Naive B cell (primary cell): ENCODE results near the gene ADK. TPM values are rescaled to one million over a fixed set of nuclear protein-coding genes. Genes with fewer than 3 reads are reported as not detected.
"Not testable (repeated sequence)": the region's sequence is repeated elsewhere in the genome, so short reads cannot be mapped to it uniquely, and the experiment has no call there.

Experiments
- ATAC-seq, 2 donors: fragments of 150-1000 bp; cut with Tn5 transposase; 2 replicates each; pipeline ENCODE4 v1.10.0; 2021; ENCODE audit warnings: low read depth in 2 of 2, mild to moderate bottlenecking in 2 of 2, moderate library complexity in 2 of 2
- DNase-seq: peaks from one replicate; pipeline ENCODE4 v3.0.0; 2022
- H3K27ac Mint-ChIP-seq, 6 donors: one replicate each; pipeline ENCODE4 v1.8.0; 2020 to 2022; ENCODE audit warnings: mild to moderate bottlenecking in 6 of 6, mixed read lengths in 6 of 6, moderate library complexity in 5 of 6, inconsistent platforms in 2 of 6
- H3K27me3 Mint-ChIP-seq, 3 donors: one replicate each; pipeline ENCODE4 v1.8.0; 2021 to 2022; ENCODE audit warnings: mixed read lengths in 3 of 3, mild to moderate bottlenecking in 1 of 3
- H3K36me3 Mint-ChIP-seq, 2 donors: one replicate each; pipeline ENCODE4 v1.8.0; 2020 to 2022; ENCODE audit warnings: mixed read lengths in 2 of 2, inconsistent platforms in 1 of 2, mild to moderate bottlenecking in 1 of 2
- H3K4me1 Mint-ChIP-seq, 3 donors: one replicate each; pipeline ENCODE4 v1.8.0; 2020 to 2022; ENCODE audit warnings: mixed read lengths in 3 of 3, inconsistent platforms in 1 of 3, mild to moderate bottlenecking in 1 of 3, moderate library complexity in 1 of 3
- H3K4me3 Mint-ChIP-seq, 8 donors: one replicate each; pipeline ENCODE4 v1.8.0; 2020 to 2022; ENCODE audit warnings: mild to moderate bottlenecking in 8 of 8, mixed read lengths in 8 of 8, moderate library complexity in 8 of 8, inconsistent platforms in 2 of 8
- H3K9me3 Mint-ChIP-seq, 7 donors: one replicate each; pipeline ENCODE4 v1.8.0; 2020 to 2022; ENCODE audit warnings: mixed read lengths in 7 of 7, mild to moderate bottlenecking in 5 of 7, inconsistent platforms in 2 of 7, moderate library complexity in 1 of 7
- polyA plus RNA-seq, 6 donors: library from polyadenylated mRNA; unstranded; fragments of 300-500 nt; fragmentation: Illumina TruSeq; gene quantifications; one replicate each; pipeline ENCODE4 v1.2.3, GENCODE V29; 2021; ENCODE audit warnings: low read depth in 6 of 6

ADK gene
- polyA plus RNA-seq, 6 donors from 2014 or later: 240 to 379 (median 288) TPM

- H3K4me3 Mint-ChIP-seq: no peak overlapping the region
- H3K27ac Mint-ChIP-seq: peak overlapping the region in 4 of 6 donors; percentile 26 to 90 (median 51)
- H3K27me3 Mint-ChIP-seq: no peaks in the 10 kb centered on the region
- ATAC-seq (no peak), DNase-seq (no peak)
- H3K36me3 Mint-ChIP-seq: peaks cover 6 to 26% of the 10 kb centered on the region in 2 donors
- no peaks in the 10 kb centered on the region for H3K9me3 Mint-ChIP-seq
- peaks cover 0 to 21% (median 13%) of the 10 kb centered on the region in 3 donors for H3K4me1 Mint-ChIP-seq
Measured at GRCh38 chr10:74523199-74523598, 372.2 kb downstream of the ADK start.

GRCh38 chr10:74525885-74526284, 374.9 kb downstream of the ADK start:
- ATAC-seq (no peak), DNase-seq (no peak)
- no peaks in the 10 kb centered on the region for H3K27me3 Mint-ChIP-seq
- H3K27ac Mint-ChIP-seq: no peak overlapping the region
- H3K9me3 Mint-ChIP-seq: no peaks in the 10 kb centered on the region
- peaks cover 4 to 24% (median 18%) of the 10 kb centered on the region in 3 donors for H3K4me1 Mint-ChIP-seq
- peaks cover 6 to 33% of the 10 kb centered on the region in 2 donors for H3K36me3 Mint-ChIP-seq
- no peak overlapping the region for H3K4me3 Mint-ChIP-seq

GRCh38 chr10:74527611-74528010, 376.6 kb downstream of the ADK start:
- H3K9me3 Mint-ChIP-seq, DNase-seq, ATAC-seq, H3K27me3 Mint-ChIP-seq: not testable (repeated sequence)
- H3K4me3 Mint-ChIP-seq: peak overlapping the region in 1 of 8 donors; percentile 74
- H3K36me3 Mint-ChIP-seq: peaks cover 6 to 33% of the 10 kb centered on the region in 2 donors
- H3K27ac Mint-ChIP-seq: peak overlapping the region in 1 of 6 donors; percentile 60
- H3K4me1 Mint-ChIP-seq: peaks cover 16 to 26% (median 20%) of the 10 kb centered on the region in 3 donors

GRCh38 chr10:74529205-74529604, 378.2 kb downstream of the ADK start:
- Mint-ChIP-seq H3K4me1 (peaks cover 11 to 21% (median 13%) of the 10 kb centered on the region in 3 donors), H3K9me3 (no peaks in the 10 kb centered on the region), H3K4me3 (no peak overlapping the region), H3K27me3 (no peaks in the 10 kb centered on the region), H3K27ac (peak overlapping the region in 1 of 6 donors; percentile 76), H3K36me3 (peaks cover 6 to 22% of the 10 kb centered on the region in 2 donors)
- DNase-seq: no peak
- no peak for ATAC-seq

GRCh38 chr10:74530981-74531380, 380.0 kb downstream of the ADK start:
- H3K9me3 Mint-ChIP-seq: no peaks in the 10 kb centered on the region
- DNase-seq (no peak), ATAC-seq (no peak)
- H3K4me3 Mint-ChIP-seq: no peak overlapping the region
- no peaks in the 10 kb centered on the region for H3K27me3 Mint-ChIP-seq
- peaks cover 11 to 21% (median 13%) of the 10 kb centered on the region in 3 donors for H3K4me1 Mint-ChIP-seq
- H3K36me3 Mint-ChIP-seq: peaks cover 6 to 22% of the 10 kb centered on the region in 2 donors
- H3K27ac Mint-ChIP-seq: no peak overlapping the region

GRCh38 chr10:74539317-74539716, 388.3 kb downstream of the ADK start:
- H3K4me3 Mint-ChIP-seq: no peak overlapping the region
- H3K36me3 Mint-ChIP-seq: peaks cover 7 to 8% of the 10 kb centered on the region in 2 donors
- DNase-seq: no peak
- H3K9me3 Mint-ChIP-seq: peaks cover 0 to 4% (median 0%) of the 10 kb centered on the region in 7 donors
- no peaks in the 10 kb centered on the region for H3K27me3 Mint-ChIP-seq
- ATAC-seq: peak in 1 of 2 donors; percentile 28
- H3K27ac Mint-ChIP-seq: no peak overlapping the region
- peaks cover 3 to 6% (median 4%) of the 10 kb centered on the region in 3 donors for H3K4me1 Mint-ChIP-seq

GRCh38 chr10:74541375-74541774, 390.4 kb downstream of the ADK start:
- peaks cover 3 to 5% (median 3%) of the 10 kb centered on the region in 3 donors for H3K4me1 Mint-ChIP-seq
- DNase-seq (no peak), ATAC-seq (no peak)
- no peaks in the 10 kb centered on the region for H3K27me3 Mint-ChIP-seq
- H3K36me3 Mint-ChIP-seq: peaks cover 5% of the 10 kb centered on the region in 2 donors
- no peak overlapping the region for H3K4me3 Mint-ChIP-seq
- peak overlapping the region in 1 of 6 donors; percentile 70 for H3K27ac Mint-ChIP-seq
- H3K9me3 Mint-ChIP-seq: peaks cover 0 to 4% (median 0%) of the 10 kb centered on the region in 7 donors

GRCh38 chr10:74542077-74542476, 391.1 kb downstream of the ADK start:
- peaks cover 0 to 8% of the 10 kb centered on the region in 2 donors for H3K36me3 Mint-ChIP-seq
- H3K9me3 Mint-ChIP-seq: no peaks in the 10 kb centered on the region

GRCh38 chr10:74543276-74543675, 392.3 kb downstream of the ADK start:
- ATAC-seq: no peak
- H3K27ac Mint-ChIP-seq: no peak overlapping the region
- peaks cover 0 to 3% (median 0%) of the 10 kb centered on the region in 3 donors for H3K4me1 Mint-ChIP-seq
- peaks cover 0 to 10% of the 10 kb centered on the region in 2 donors for H3K36me3 Mint-ChIP-seq
- H3K9me3 Mint-ChIP-seq: no peaks in the 10 kb centered on the region
- DNase-seq: no peak
- H3K4me3 Mint-ChIP-seq: no peak overlapping the region
- H3K27me3 Mint-ChIP-seq: no peaks in the 10 kb centered on the region

More at GRCh38 chr10:74542077-74542476, 391.1 kb downstream of the ADK start:
- ATAC-seq: no peak
- Mint-ChIP-seq H3K27me3 (no peaks in the 10 kb centered on the region), H3K4me3 (no peak overlapping the region), H3K4me1 (peaks cover 0 to 3% (median 0%) of the 10 kb centered on the region in 3 donors), H3K27ac (no peak overlapping the region)
- DNase-seq: no peak

- Mint-ChIP-seq H3K27me3 (no peaks in the 10 kb centered on the region), H3K4me1 (peaks cover 0 to 3% (median 0%) of the 10 kb centered on the region in 3 donors), H3K9me3 (no peaks in the 10 kb centered on the region), H3K4me3 (peak overlapping the region in 1 of 8 donors; percentile 54), H3K36me3 (peaks cover 0 to 10% of the 10 kb centered on the region in 2 donors), H3K27ac (peak overlapping the region in 1 of 6 donors; percentile 3)
- DNase-seq (no peak), ATAC-seq (no peak)
Measured at GRCh38 chr10:74544106-74544505, 393.1 kb downstream of the ADK start.

GRCh38 chr10:74548676-74549075, 397.7 kb downstream of the ADK start:
- no peak for ATAC-seq
- DNase-seq: no peak
- Mint-ChIP-seq H3K27ac (no peak overlapping the region), H3K27me3 (no peaks in the 10 kb centered on the region), H3K36me3 (peaks cover 8 to 25% of the 10 kb centered on the region in 2 donors), H3K9me3 (no peaks in the 10 kb centered on the region), H3K4me3 (no peak overlapping the region), H3K4me1 (peaks cover 0 to 4% (median 0%) of the 10 kb centered on the region in 3 donors)

GRCh38 chr10:74556072-74556705, 405.2 kb downstream of the ADK start:
- Mint-ChIP-seq H3K4me1 (no peaks in the 10 kb centered on the region), H3K27ac (no peak overlapping the region), H3K27me3 (no peaks in the 10 kb centered on the region), H3K4me3 (no peak overlapping the region), H3K9me3 (peaks cover 0 to 2% (median 0%) of the 10 kb centered on the region in 7 donors), H3K36me3 (peaks cover 14 to 15% of the 10 kb centered on the region in 2 donors)
- DNase-seq (no peak), ATAC-seq (no peak)

GRCh38 chr10:74557098-74557497, 406.1 kb downstream of the ADK start:
- no peaks in the 10 kb centered on the region for H3K27me3 Mint-ChIP-seq
- H3K4me3 Mint-ChIP-seq: no peak overlapping the region
- no peaks in the 10 kb centered on the region for H3K4me1 Mint-ChIP-seq
- no peak for ATAC-seq
- peaks cover 0 to 2% (median 0%) of the 10 kb centered on the region in 7 donors for H3K9me3 Mint-ChIP-seq
- DNase-seq: no peak
- peaks cover 14 to 15% of the 10 kb centered on the region in 2 donors for H3K36me3 Mint-ChIP-seq
- no peak overlapping the region for H3K27ac Mint-ChIP-seq

GRCh38 chr10:74558403-74558802, 407.4 kb downstream of the ADK start:
- Mint-ChIP-seq H3K36me3 (peaks cover 5 to 15% of the 10 kb centered on the region in 2 donors), H3K4me1 (no peaks in the 10 kb centered on the region), H3K27me3 (no peaks in the 10 kb centered on the region), H3K27ac (no peak overlapping the region), H3K4me3 (no peak overlapping the region), H3K9me3 (peaks cover 0 to 2% (median 0%) of the 10 kb centered on the region in 7 donors)
- DNase-seq: no peak
- ATAC-seq: no peak
